ENCODE data around the gene PEF1.

GRCh38 chr1:31657972-31658510 lies 13.4 kb upstream of the PEF1 start:
- TF ChIP-seq CTCF (IDR thresholded peaks at IDR 0.05; ENCODE audit: extremely low read depth in 1 of 2, insufficient read depth in 1 of 2, low read depth in 1 of 2, low read length in 2 of 2), result no peak
- no peak for TF ChIP-seq POLR2A (IDR thresholded peaks at IDR 0.05; ENCODE audit: low read depth, low read length)
- TF ChIP-seq POLR2AphosphoS5 (IDR thresholded peaks at IDR 0.05; ENCODE audit: insufficient read depth, low read depth, low read length), result no peak
- TF ChIP-seq EZH2 (IDR thresholded peaks at IDR 0.05; ENCODE audit: borderline replicate concordance, low read depth, low read length, severe bottlenecking), result no peak
- TF ChIP-seq MYC (IDR thresholded peaks at IDR 0.05; ENCODE audit: low read depth, low read length), result no peak
- TF ChIP-seq MAX (IDR thresholded peaks at IDR 0.05; ENCODE audit: insufficient read depth, insufficient read length), result no peak
- TF ChIP-seq JUN (IDR thresholded peaks at IDR 0.05; ENCODE audit: borderline replicate concordance, insufficient read depth, insufficient read length, low read depth), result no peak
- no peak for TF ChIP-seq FOS (IDR thresholded peaks at IDR 0.05; ENCODE audit: borderline replicate concordance, insufficient read depth, low read length)
- no peak for TF ChIP-seq GATA2 (IDR thresholded peaks at IDR 0.05; ENCODE audit: insufficient read depth, insufficient read length, low read depth, low read length)
